Neural progenitor cell (in vitro differentiated cells): ENCODE results near the gene KNDC1. TPM values are rescaled to one million over a fixed set of nuclear protein-coding genes. Genes with fewer than 3 reads are reported as not detected.

Experiments used
- DNase-seq: peaks from one replicate; pipeline ENCODE4 v3.0.0-alpha.2; 2016; ENCODE audit warnings: low spot score
- H2AFZ ChIP-seq: fragments of 200-600 bp; sonication (generic); replicated peaks from 2 replicates; pipeline ENCODE4 v1.6.1; 2016; ENCODE audit warnings: antibody characterized with exemption
- H3F3A ChIP-seq: fragments of 200-600 bp; sonication (generic); 2 replicates; pipeline ENCODE4 v1.6.1; 2016; ENCODE audit warnings: antibody characterized with exemption, low read depth
- H3K27ac ChIP-seq: fragments of 200-600 bp; sonication (generic); 2 replicates; pipeline ENCODE4 v1.5.1; 2016; ENCODE audit warnings: mild to moderate bottlenecking
- H3K27me3 ChIP-seq: fragments of 200-600 bp; sonication (generic); 2 replicates; pipeline ENCODE4 v1.6.1; 2016; ENCODE audit warnings: mild to moderate bottlenecking, moderate library complexity
- H3K36me3 ChIP-seq: fragments of 200-600 bp; sonication (generic); 2 replicates; pipeline ENCODE4 v1.5.1; 2016
- H3K4me1 ChIP-seq: fragments of 200-600 bp; sonication (generic); 2 replicates; pipeline ENCODE4 v1.6.1; 2016; ENCODE audit warnings: mixed run types
- H3K4me2 ChIP-seq: fragments of 200-600 bp; sonication (generic); 2 replicates; pipeline ENCODE4 v1.6.1; 2016
- H3K4me3 ChIP-seq: fragments of 200-600 bp; sonication (generic); 2 replicates; pipeline ENCODE4 v1.5.1; 2016
- H3K79me2 ChIP-seq: fragments of 200-600 bp; sonication (generic); 2 replicates; pipeline ENCODE4 v1.6.1; 2016; ENCODE audit warnings: low read depth
- H3K9ac ChIP-seq: fragments of 200-600 bp; sonication (generic); 2 replicates; pipeline ENCODE4 v1.6.1; 2016
- H3K9me3 ChIP-seq: fragments of 200-600 bp; sonication (generic); 2 replicates; pipeline ENCODE4 v1.5.1; 2016; ENCODE audit warnings: low read depth
- H4K20me1 ChIP-seq: fragments of 200-600 bp; sonication (generic); 2 replicates; pipeline ENCODE4 v1.6.1; 2016; ENCODE audit warnings: low read depth
- H3K27ac Mint-ChIP-seq: 3 replicates; pipeline ENCODE4 v1.8.0; 2021; ENCODE audit warnings: mixed read lengths
- H3K27me3 Mint-ChIP-seq: 2 replicates; pipeline ENCODE4 v1.8.0; 2022; ENCODE audit warnings: low read depth, mild to moderate bottlenecking, inconsistent platforms, moderate library complexity, mixed read lengths; ENCODE audit not compliant: insufficient read depth
- H3K36me3 Mint-ChIP-seq: 3 replicates; pipeline ENCODE4 v1.8.0; 2021; ENCODE audit warnings: mixed read lengths
- H3K4me1 Mint-ChIP-seq: 3 replicates; pipeline ENCODE4 v1.8.0; 2021; ENCODE audit warnings: mixed read lengths
- H3K4me3 Mint-ChIP-seq: 3 replicates; pipeline ENCODE4 v1.8.0; 2021; ENCODE audit warnings: mild to moderate bottlenecking, moderate library complexity, mixed read lengths
- H3K9me3 Mint-ChIP-seq: 3 replicates; pipeline ENCODE4 v1.8.0; 2020; ENCODE audit warnings: mixed read lengths
- CTCF ChIP-seq: fragments of 200-600 bp; sonication (generic); IDR thresholded peaks from 2 replicates; pipeline ENCODE4 v1.5.1; 2017; ENCODE audit warnings: antibody characterized with exemption, mild to moderate bottlenecking
- EZH2 ChIP-seq: fragments of 200-600 bp; sonication (generic); IDR thresholded peaks from 2 replicates; pipeline ENCODE4 v1.6.1; 2017; ENCODE audit warnings: antibody characterized with exemption, mild to moderate bottlenecking, moderate library complexity
- EZH2phosphoT487 ChIP-seq: fragments of 200-600 bp; sonication (generic); IDR thresholded peaks from 2 replicates; pipeline ENCODE4 v1.6.1; 2017; ENCODE audit warnings: antibody characterized with exemption
- total RNA-seq: library from RNA; depleted of rRNA; stranded (reverse); fragments of >200 nt; gene quantifications from 2 replicates; pipeline ENCODE4 v1.2.3, GENCODE V29; 2015; ENCODE audit warnings: low replicate concordance

KNDC1 gene
- total RNA-seq, 1 donor from 2014 or later: 1.8 TPM

GRCh38 chr10:133246236-133246626, 86.2 kb downstream of the KNDC1 start:
- TF ChIP-seq EZH2 (no peak), CTCF (no peak), EZH2phosphoT487 (no peak)
- Mint-ChIP-seq H3K27me3 (peaks cover 13% of the 10 kb centered on the region), H3K36me3 (no peaks in the 10 kb centered on the region), H3K4me3 (no peak overlapping the region), H3K9me3 (no peaks in the 10 kb centered on the region), H3K4me1 (peaks cover 22% of the 10 kb centered on the region), H3K27ac (no peak overlapping the region)
- peaks cover 4% of the 10 kb centered on the region for H3K27me3 ChIP-seq
- no peaks in the 10 kb centered on the region for H3K9me3 ChIP-seq
- no peak overlapping the region for H3K9ac ChIP-seq
- H3K4me2 ChIP-seq: no peak overlapping the region
- peaks cover 17% of the 10 kb centered on the region for H3K4me1 ChIP-seq
- H3F3A ChIP-seq: no peaks in the 10 kb centered on the region
- no peak overlapping the region for H3K4me3 ChIP-seq
- H3K27ac ChIP-seq: no peak overlapping the region
- no peak for DNase-seq
- no peaks in the 10 kb centered on the region for H3K36me3 ChIP-seq
- no peak overlapping the region for H2AFZ ChIP-seq
- H4K20me1 ChIP-seq: no peaks in the 10 kb centered on the region
- no peaks in the 10 kb centered on the region for H3K79me2 ChIP-seq

GRCh38 chr10:133247681-133248333, 87.8 kb downstream of the KNDC1 start:
- no peaks in the 10 kb centered on the region for H3K79me2 ChIP-seq
- Mint-ChIP-seq H3K27me3 (peaks cover 12% of the 10 kb centered on the region), H3K9me3 (no peaks in the 10 kb centered on the region), H3K27ac (no peak overlapping the region), H3K36me3 (no peaks in the 10 kb centered on the region), H3K4me3 (no peak overlapping the region), H3K4me1 (peaks cover 22% of the 10 kb centered on the region)
- no peak overlapping the region for H3K9ac ChIP-seq
- no peaks in the 10 kb centered on the region for H3F3A ChIP-seq
- H3K9me3 ChIP-seq: no peaks in the 10 kb centered on the region
- H3K27ac ChIP-seq: no peak overlapping the region
- no peaks in the 10 kb centered on the region for H3K27me3 ChIP-seq
- no peak overlapping the region for H2AFZ ChIP-seq
- no peak overlapping the region for H3K4me3 ChIP-seq
- no peak overlapping the region for H3K4me2 ChIP-seq
- H3K4me1 ChIP-seq: peaks cover 17% of the 10 kb centered on the region
- DNase-seq: no peak
- TF ChIP-seq EZH2: no peak
- TF ChIP-seq EZH2phosphoT487: no peak
- TF ChIP-seq CTCF: no peak
- H3K36me3 ChIP-seq: no peaks in the 10 kb centered on the region
- H4K20me1 ChIP-seq: no peaks in the 10 kb centered on the region

- no peaks in the 10 kb centered on the region for H3K79me2 ChIP-seq
- no peaks in the 10 kb centered on the region for H3K9me3 Mint-ChIP-seq
- H3K4me3 Mint-ChIP-seq: no peak overlapping the region
- peaks cover 17% of the 10 kb centered on the region for H3K4me1 ChIP-seq
- no peaks in the 10 kb centered on the region for H3K36me3 Mint-ChIP-seq
- no peak overlapping the region for H3K27ac Mint-ChIP-seq
- H3K4me1 Mint-ChIP-seq: peaks cover 19% of the 10 kb centered on the region
- no peaks in the 10 kb centered on the region for H3K27me3 ChIP-seq
- no peak overlapping the region for H3K9ac ChIP-seq
- H3K27ac ChIP-seq: no peak overlapping the region
- no peaks in the 10 kb centered on the region for H3K36me3 ChIP-seq
- no peak for TF ChIP-seq EZH2
- TF ChIP-seq CTCF: no peak
- no peak for TF ChIP-seq EZH2phosphoT487
- no peak overlapping the region for H3K4me3 ChIP-seq
- no peaks in the 10 kb centered on the region for H3K9me3 ChIP-seq
- H3F3A ChIP-seq: no peaks in the 10 kb centered on the region
- H2AFZ ChIP-seq: no peak overlapping the region
- no peaks in the 10 kb centered on the region for H4K20me1 ChIP-seq
- no peak for DNase-seq
- no peak overlapping the region for H3K4me2 ChIP-seq
- H3K27me3 Mint-ChIP-seq: peaks cover 9% of the 10 kb centered on the region
Measured at GRCh38 chr10:133248334-133248715, 88.3 kb downstream of the KNDC1 start.
